Transverse colon (tissue), 4 donors: ENCODE measurements around the gene DNAI7. TPM values are rescaled to one million over a fixed set of nuclear protein-coding genes. Genes with fewer than 3 reads are reported as not detected.

Source experiments
- DNase-seq: peaks from one replicate; pipeline ENCODE4 v3.0.0-alpha.2; 2019
- H3K27ac ChIP-seq, 4 donors: fragments of 200-600 bp; sonication (generic); 2 replicates each; pipeline ENCODE4 v1.5.1; 2016 to 2018; ENCODE audit warnings: inconsistent platforms in 4 of 4
- H3K27me3 ChIP-seq: fragments of 200-600 bp; sonication (generic); 2 replicates; pipeline ENCODE4 v1.5.1; 2017; ENCODE audit warnings: inconsistent platforms
- H3K36me3 ChIP-seq, 4 donors: fragments of 200-600 bp; sonication (generic); 2 replicates each; pipeline ENCODE4 v1.5.1; 2017 to 2019; ENCODE audit warnings: inconsistent platforms in 4 of 4
- H3K4me1 ChIP-seq, 4 donors: fragments of 200-600 bp; sonication (generic); 2 replicates each; pipeline ENCODE4 v1.5.1; 2017 to 2020; ENCODE audit warnings: inconsistent platforms in 4 of 4
- H3K4me3 ChIP-seq, 4 donors: fragments of 200-600 bp; sonication (generic); 1 replicate in 1 of 4; 2 replicates in 3 of 4; pipeline versions ENCODE4 v1.5.1 to v1.6.1; 2017 to 2019; ENCODE audit warnings: inconsistent platforms in 4 of 4
- H3K9me3 ChIP-seq, 2 donors: fragments of 200-600 bp; sonication (generic); 2 replicates each; pipeline ENCODE4 v1.5.1; 2017 to 2019; ENCODE audit warnings: inconsistent platforms in 2 of 2
- CTCF ChIP-seq, 5 experiments: fragments of 200-600 bp in 3 of 5; fragments of 450-650 bp in 2 of 5; sonication (generic) in 3 of 5; IDR thresholded peaks; 1 replicate in 2 of 5; 2 replicates in 3 of 5; pipeline ENCODE4 v1.5.1; 2016 to 2017; ENCODE audit warnings: antibody characterized with exemption in 5 of 5, inconsistent platforms in 3 of 5, mild to moderate bottlenecking in 2 of 5, moderate library complexity in 1 of 5
- EP300 ChIP-seq: sonication (generic); formaldehyde crosslinking; IDR thresholded peaks from one replicate; pipeline ENCODE4 v1.6.1; 2017; ENCODE audit warnings: antibody characterized with exemption, low read depth
- POLR2A ChIP-seq: fragments of 450-650 bp; IDR thresholded peaks from one replicate; pipeline ENCODE4 v1.6.1; 2016; ENCODE audit warnings: antibody characterized with exemption, mild to moderate bottlenecking, moderate library complexity
- POLR2AphosphoS5 ChIP-seq, 3 donors: sonication (generic); formaldehyde crosslinking; IDR thresholded peaks; one replicate each; pipeline ENCODE4 v1.6.1; 2016; ENCODE audit warnings: antibody characterized with exemption in 3 of 3
- WGBS, 2 donors: methylation state at CpG; one replicate each; pipeline ENCODE4 v1.1.5; 2018; ENCODE audit warnings: low coverage in 1 of 2; 5-methylcytosine and 5-hydroxymethylcytosine counted together
- in situ Hi-C, 4 donors: fragments of 200-750 bp; cut with MboI; loops; one replicate each; pipeline versions ENCODE4 v1.15.0 to v1.15.1; 2017; ENCODE audit warnings: low sequenced_read_pairs in 3 of 4, low pct_ligation_motif_present in 1 of 4, low pct_unique_long_range_greater_than_20kb in 1 of 4
- intact Hi-C: fragments of 100-400 bp; cut with DNase I; formaldehyde crosslinking; loops from one replicate; pipeline ENCODE4 v1.15.1; 2023; ENCODE audit warnings: low total_unique reads
- total RNA-seq, 4 donors: library from RNA; depleted of rRNA; stranded (reverse); fragments of >200 nt; gene quantifications; one replicate each; pipeline ENCODE4 v1.1.0, GENCODE V29; 2016

Gene DNAI7
- total RNA-seq, 4 donors from 2014 or later = 0.32 TPM; not detected in 3

DNA sequence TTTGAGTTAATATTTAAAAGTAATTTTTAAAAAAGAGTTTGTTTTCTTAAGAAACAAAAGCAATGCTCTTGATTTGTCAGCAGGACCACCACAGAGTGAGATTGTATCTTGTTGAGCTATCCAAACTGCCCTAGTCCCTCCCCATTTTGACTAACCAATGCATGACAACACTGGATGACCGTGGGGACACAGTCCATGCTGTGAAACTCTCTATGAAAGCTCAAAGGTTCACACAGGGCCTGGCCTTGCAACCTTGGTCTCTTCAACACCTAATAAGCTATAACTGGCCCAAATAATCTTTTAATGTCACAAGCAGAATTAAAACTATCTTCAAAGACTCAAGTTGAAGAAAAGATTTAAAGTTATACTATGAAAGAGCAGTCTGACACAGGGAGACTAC is 13.6 kb upstream of the DNAI7 start:
- H3K27me3 ChIP-seq = no peaks in the 10 kb centered on the region
- intact Hi-C loops = no loop called here
- H3K36me3 ChIP-seq = peaks cover 0 to 9% (median 0%) of the 10 kb centered on the region in 4 donors

DNA sequence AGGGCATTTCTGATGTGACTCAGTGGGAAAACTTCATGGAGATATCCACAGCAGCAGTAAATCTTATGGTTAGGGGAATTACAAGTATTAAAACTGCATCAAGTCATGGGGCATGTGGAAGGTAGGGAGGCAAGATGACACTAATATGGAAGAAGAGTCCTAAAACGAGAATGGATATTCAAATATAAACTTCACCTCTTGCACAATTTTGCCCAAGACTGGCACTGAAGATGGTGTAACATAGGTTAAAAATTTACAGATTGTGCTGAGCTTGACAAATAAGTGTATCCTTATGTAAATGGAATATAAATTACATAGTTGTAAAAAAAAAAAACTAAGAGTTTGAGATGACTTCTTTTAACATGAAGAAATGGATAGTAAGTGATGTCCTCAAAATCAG is 12.9 kb upstream of the DNAI7 start:
- in situ Hi-C loops (no loop called here), intact Hi-C loops (no loop called here)
- no peak for DNase-seq
- TF ChIP-seq POLR2AphosphoS5 (IDR thresholded peaks at IDR 0.05) (no peak), CTCF (IDR thresholded peaks at IDR 0.05) (no peak), POLR2A (no peak), EP300 (no peak)
- H3K27me3 ChIP-seq = no peaks in the 10 kb centered on the region
- peaks cover 0 to 3% (median 0%) of the 10 kb centered on the region in 4 donors for H3K4me1 ChIP-seq
- no peak overlapping the region for H3K4me3 ChIP-seq
- H3K9me3 ChIP-seq = no peaks in the 10 kb centered on the region
- no peak overlapping the region for H3K27ac ChIP-seq
- 56 to 62% methylated on average over 1 of the region's 1 CpG for WGBS, 2 donors
- peaks cover 0 to 9% (median 0%) of the 10 kb centered on the region in 4 donors for H3K36me3 ChIP-seq

More for the DNA sequence above, 13.6 kb upstream of the DNAI7 start:
- Histone ChIP-seq H3K27ac (no peak overlapping the region), H3K4me3 (no peak overlapping the region), H3K4me1 (peaks cover 0 to 3% (median 0%) of the 10 kb centered on the region in 4 donors), H3K9me3 (no peaks in the 10 kb centered on the region)
- 65% methylated on average over 1 of the region's 1 CpG; no CpG with 5 or more reads in 1 of the 2 donors for WGBS, 2 donors
- in situ Hi-C loops = no loop called here
- no peak for DNase-seq
- TF ChIP-seq CTCF (IDR thresholded peaks at IDR 0.05) (no peak), POLR2AphosphoS5 (IDR thresholded peaks at IDR 0.05) (no peak)

GRCh38 chr12:25207411-25207810 is 12.5 kb upstream of the DNAI7 start:
- in situ Hi-C loops = no loop called here

GRCh38 chr12:25202137-25202536 is 7.2 kb upstream of the DNAI7 start:
- Histone ChIP-seq H3K27me3 (no peaks in the 10 kb centered on the region), H3K27ac (no peak overlapping the region), H3K4me3 (no peak overlapping the region), H3K4me1 (no peaks in the 10 kb centered on the region), H3K36me3 (no peaks in the 10 kb centered on the region), H3K9me3 (no peaks in the 10 kb centered on the region)
- in situ Hi-C loops (no loop called here), intact Hi-C loops (no loop called here)
- 69 to 92% methylated on average over 2 of the region's 2 CpGs for WGBS, 2 donors
- TF ChIP-seq CTCF (IDR thresholded peaks at IDR 0.05) (no peak), POLR2AphosphoS5 (IDR thresholded peaks at IDR 0.05) (no peak), EP300 (no peak), POLR2A (no peak)
- DNase-seq = no peak

More at GRCh38 chr12:25207411-25207810, 12.5 kb upstream of the DNAI7 start:
- H3K9me3 ChIP-seq = no peaks in the 10 kb centered on the region
- peaks cover 0 to 3% (median 0%) of the 10 kb centered on the region in 4 donors for H3K4me1 ChIP-seq
- H3K36me3 ChIP-seq = peaks cover 0 to 9% (median 0%) of the 10 kb centered on the region in 4 donors
- H3K27me3 ChIP-seq = no peaks in the 10 kb centered on the region
- DNase-seq = no peak
- TF ChIP-seq EP300 (no peak), CTCF (IDR thresholded peaks at IDR 0.05) (no peak), POLR2A (no peak), POLR2AphosphoS5 (IDR thresholded peaks at IDR 0.05) (no peak)
- WGBS, 2 donors = 97% methylated on average over 6 of the region's 6 CpGs; no CpG with 5 or more reads in 1 of the 2 donors
- H3K27ac ChIP-seq = no peak overlapping the region
- intact Hi-C loops = no loop called here
- H3K4me3 ChIP-seq = no peak overlapping the region
